Lung (tissue), 12 donors: ENCODE measurements around the gene GABARAP. TPM values are rescaled to one million over a fixed set of nuclear protein-coding genes. Genes with fewer than 3 reads are reported as not detected.

Source experiments
- ATAC-seq: fragments of 200-7000 bp; cut with Tn5 transposase; one replicate; pipeline ENCODE4 v1.9.1; 2020; ENCODE audit warnings: moderate number of reproducible peaks; ENCODE audit not compliant: insufficient read depth, low FRiP score
- DNase-seq, 3 donors: peaks; one replicate each; pipeline ENCODE4 v3.0.0-alpha.2; 2013 to 2017
- H3K27ac ChIP-seq, 2 donors: one replicate each; pipeline ENCODE4 v1.5.1; 2013; ENCODE audit warnings: mild to moderate bottlenecking in 2 of 2, moderate library complexity in 2 of 2, control low read depth in 1 of 2, inconsistent platforms in 1 of 2, low read depth in 1 of 2, low read length in 1 of 2
- H3K27me3 ChIP-seq, 3 donors: one replicate each; pipeline ENCODE4 v1.5.1; 2013; ENCODE audit warnings: low read length in 2 of 3; ENCODE audit not compliant: control insufficient read depth in 3 of 3, insufficient read depth in 3 of 3
- H3K36me3 ChIP-seq, 4 donors: one replicate each; pipeline ENCODE4 v1.5.1; 2013; ENCODE audit warnings: low read length in 4 of 4, mild to moderate bottlenecking in 1 of 4, moderate library complexity in 1 of 4; ENCODE audit not compliant: control insufficient read depth in 4 of 4, insufficient read depth in 4 of 4
- H3K4me1 ChIP-seq, 5 donors: one replicate each; pipeline ENCODE4 v1.5.1; 2013; ENCODE audit warnings: low read length in 5 of 5, mild to moderate bottlenecking in 2 of 5, moderate library complexity in 1 of 5; ENCODE audit not compliant: control insufficient read depth in 5 of 5, insufficient read depth in 5 of 5
- H3K4me3 ChIP-seq: one replicate; pipeline ENCODE4 v1.5.1; 2013; ENCODE audit warnings: mild to moderate bottlenecking, control low read depth, moderate library complexity
- H3K9ac ChIP-seq, 2 donors: one replicate each; pipeline ENCODE4 v1.5.1; 2013; ENCODE audit warnings: low read length in 2 of 2, control low read depth in 1 of 2; ENCODE audit not compliant: insufficient read depth in 1 of 2
- H3K9me3 ChIP-seq, 4 donors: one replicate each; pipeline ENCODE4 v1.5.1; 2013; ENCODE audit warnings: low read length in 3 of 4, mild to moderate bottlenecking in 1 of 4, moderate library complexity in 1 of 4; ENCODE audit not compliant: control insufficient read depth in 4 of 4, insufficient read depth in 3 of 4
- WGBS, 2 donors: extraction: QIAGEN DNeasy Blood & Tissue Kit; methylation state at CpG; one replicate each; pipeline ENCODE4 v1.1.7; 2013; 5-methylcytosine and 5-hydroxymethylcytosine counted together
- polyA plus RNA-seq, 2 donors: library from polyadenylated mRNA; stranded (reverse); fragments of 200-250 nt; gene quantifications; one replicate each; pipeline ENCODE4 v1.2.1, GENCODE V29; 2013
- total RNA-seq, 2 donors: library from RNA; depleted of rRNA in 1 of 2; stranded (reverse); fragments of >200 nt in 1 of 2; gene quantifications; one replicate each; pipeline ENCODE4 v1.2.1, GENCODE V29; 2014 to 2021
- TF ChIP-seq, protein P1 (sequence below): IDR thresholded peaks from 2 replicates; pipeline ENCODE4 v1.5.1; 2012; ENCODE audit warnings: mild to moderate bottlenecking; ENCODE audit errors: control extremely low read depth, extremely low read depth
- donor health status: control.
- donor health status: control.
- donor health status: Bipolar disorder and iron deficiency.
- donor health status: healthy.
- donor health status: DM: yes; HTN: yes; CAD: no.

Gene GABARAP
- total and polyA plus RNA-seq, 4 donors: 315 to 1,149 (median 685) TPM

DNA sequence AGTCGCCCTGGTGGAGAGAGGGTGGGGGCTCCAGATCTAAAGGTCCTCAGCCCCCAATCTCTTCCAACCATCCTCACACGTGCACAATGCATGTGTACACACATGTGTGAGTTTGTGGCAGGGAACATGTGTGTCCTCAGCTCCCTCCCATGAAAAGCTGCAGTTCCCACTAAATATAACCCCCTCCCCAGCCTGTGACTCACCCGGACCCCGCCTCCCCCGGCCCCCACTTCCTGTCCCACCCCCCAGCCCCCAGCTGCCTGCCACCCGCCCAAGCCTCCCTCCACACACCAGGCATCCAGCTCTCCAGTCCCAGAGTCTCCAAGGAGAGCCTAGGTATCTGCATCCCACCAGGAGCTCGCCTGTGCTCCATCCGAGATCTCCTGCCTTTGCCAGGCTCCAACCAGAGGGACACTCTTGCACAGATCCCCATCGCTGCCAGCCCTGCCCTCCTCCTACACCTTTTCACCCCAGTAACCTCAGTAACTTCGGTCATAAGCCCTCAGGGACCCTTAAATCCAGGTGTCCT lies 26.5 kb downstream of the GABARAP start:
- WGBS, 2 donors: 19 to 21% methylated on average over 9 to 10 of the region's 10 CpGs
- DNase-seq (peak; percentile 44 to 55 (median 53)), ATAC-seq (no peak)
- peak overlapping the region in 1 of 2 donors; percentile 71 for H3K27ac ChIP-seq
- peak overlapping the region in 1 of 2 donors; percentile 0 for H3K9ac ChIP-seq
- H3K4me1 ChIP-seq: peaks cover 6 to 63% (median 20%) of the 10 kb centered on the region in 5 donors
- H3K36me3 ChIP-seq: no peaks in the 10 kb centered on the region
- no peaks in the 10 kb centered on the region for H3K27me3 ChIP-seq
- no peaks in the 10 kb centered on the region for H3K9me3 ChIP-seq
- H3K4me3 ChIP-seq: no peak overlapping the region
- TF ChIP-seq, protein P1, sequence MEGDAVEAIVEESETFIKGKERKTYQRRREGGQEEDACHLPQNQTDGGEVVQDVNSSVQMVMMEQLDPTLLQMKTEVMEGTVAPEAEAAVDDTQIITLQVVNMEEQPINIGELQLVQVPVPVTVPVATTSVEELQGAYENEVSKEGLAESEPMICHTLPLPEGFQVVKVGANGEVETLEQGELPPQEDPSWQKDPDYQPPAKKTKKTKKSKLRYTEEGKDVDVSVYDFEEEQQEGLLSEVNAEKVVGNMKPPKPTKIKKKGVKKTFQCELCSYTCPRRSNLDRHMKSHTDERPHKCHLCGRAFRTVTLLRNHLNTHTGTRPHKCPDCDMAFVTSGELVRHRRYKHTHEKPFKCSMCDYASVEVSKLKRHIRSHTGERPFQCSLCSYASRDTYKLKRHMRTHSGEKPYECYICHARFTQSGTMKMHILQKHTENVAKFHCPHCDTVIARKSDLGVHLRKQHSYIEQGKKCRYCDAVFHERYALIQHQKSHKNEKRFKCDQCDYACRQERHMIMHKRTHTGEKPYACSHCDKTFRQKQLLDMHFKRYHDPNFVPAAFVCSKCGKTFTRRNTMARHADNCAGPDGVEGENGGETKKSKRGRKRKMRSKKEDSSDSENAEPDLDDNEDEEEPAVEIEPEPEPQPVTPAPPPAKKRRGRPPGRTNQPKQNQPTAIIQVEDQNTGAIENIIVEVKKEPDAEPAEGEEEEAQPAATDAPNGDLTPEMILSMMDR: no peak

DNA sequence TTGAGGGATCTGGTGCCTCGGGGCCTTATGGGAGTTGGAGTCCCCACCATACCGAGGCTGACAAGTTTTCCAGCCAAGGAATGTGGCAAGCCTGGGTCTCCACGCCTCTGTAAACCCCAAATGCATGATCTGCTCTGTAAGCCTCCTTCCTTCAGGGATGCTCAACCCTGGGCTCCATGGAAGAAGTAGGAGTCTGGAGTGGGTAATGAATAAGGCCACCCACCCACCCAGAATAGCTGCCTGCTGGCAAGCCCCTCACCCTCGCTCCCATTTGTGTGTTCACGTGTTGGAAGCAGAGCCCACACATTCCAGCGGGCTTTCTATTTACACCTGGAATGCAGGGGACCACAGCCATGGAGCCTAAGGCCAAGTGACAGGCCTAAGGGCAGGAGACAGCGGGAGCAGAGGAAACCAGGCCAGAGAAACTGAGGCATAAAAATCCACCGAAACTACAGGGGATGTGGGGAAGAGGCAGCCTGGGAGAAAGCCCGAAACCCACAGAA lies 27.1 kb downstream of the GABARAP start:
- H3K27me3 ChIP-seq: no peaks in the 10 kb centered on the region
- H3K36me3 ChIP-seq: no peaks in the 10 kb centered on the region
- WGBS, 2 donors: 26 to 31% methylated on average over 9 of the region's 9 CpGs
- no peak overlapping the region for H3K4me3 ChIP-seq
- H3K9ac ChIP-seq: peak overlapping the region in 1 of 2 donors; percentile 0
- DNase-seq (peak in 1 of 3 donors; percentile 98), ATAC-seq (no peak)
- TF ChIP-seq, protein P1: no peak
- peak overlapping the region in 1 of 2 donors; percentile 71 for H3K27ac ChIP-seq
- no peaks in the 10 kb centered on the region for H3K9me3 ChIP-seq
- peaks cover 6 to 58% (median 16%) of the 10 kb centered on the region in 5 donors for H3K4me1 ChIP-seq

DNA sequence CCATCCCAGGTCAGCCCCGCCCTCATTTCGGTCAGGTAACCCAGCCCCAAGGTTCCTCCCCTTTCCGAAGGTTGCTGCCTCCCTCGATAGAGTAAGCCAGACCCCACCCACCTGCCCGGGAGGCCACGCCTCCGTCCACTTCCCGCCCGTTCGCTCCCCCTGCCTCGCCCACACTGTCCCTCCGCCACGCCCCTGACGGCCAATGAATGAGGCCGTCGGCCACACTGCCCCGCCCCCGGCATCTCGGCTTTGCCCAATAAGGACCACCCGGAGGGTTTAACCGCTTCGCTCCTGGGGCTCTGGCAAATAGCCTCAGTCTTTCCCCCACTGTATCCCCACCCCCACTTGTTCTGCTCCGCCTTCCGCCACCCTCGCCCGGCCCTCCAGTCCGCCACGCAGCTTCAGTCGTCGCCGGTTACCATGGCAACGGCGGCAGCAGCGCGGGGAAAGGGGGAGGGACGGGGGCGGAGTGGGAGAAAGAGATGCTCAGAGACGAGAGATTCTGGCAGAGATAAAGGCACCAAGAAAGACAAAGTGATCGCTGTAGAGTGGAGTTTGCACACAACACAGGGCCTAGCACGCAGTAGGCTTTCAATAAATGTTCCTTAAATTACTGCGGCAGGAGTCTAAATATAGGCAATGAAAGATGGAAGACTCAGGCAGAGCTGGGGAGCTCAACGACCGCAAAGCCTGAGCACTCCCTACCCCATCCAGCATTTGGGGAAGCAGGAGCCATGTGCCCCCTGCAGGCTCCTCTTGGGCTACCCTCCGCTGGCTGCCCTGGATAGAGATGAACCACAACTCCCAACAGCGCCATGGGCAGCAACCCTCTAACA lies 27.7 kb downstream of the GABARAP start:
- Histone ChIP-seq H3K27ac (peak overlapping the region; percentile 28 to 67), H3K9me3 (no peaks in the 10 kb centered on the region), H3K36me3 (no peaks in the 10 kb centered on the region), H3K4me1 (peaks cover 6 to 57% (median 16%) of the 10 kb centered on the region in 5 donors), H3K4me3 (peak overlapping the region; percentile 36), H3K27me3 (no peaks in the 10 kb centered on the region), H3K9ac (peak overlapping the region in 1 of 2 donors; percentile 72)
- ATAC-seq (peak; percentile 92), DNase-seq (peak; percentile 99 to 100 (median 99))
- whole genome bisulfite sequencing, 2 donors: 0 to 1% methylated on average over 44 to 45 of the region's 45 CpGs
- TF ChIP-seq, protein P1: peak; percentile 8
